ENCODE measurements around the gene ARHGAP32.

- TF ChIP-seq POLR2A (IDR thresholded peaks at IDR 0.05) (no peak), CTCF (IDR thresholded peaks at IDR 0.05) (no peak), EP300 (IDR thresholded peaks at IDR 0.05) (no peak)
Observed at GRCh38 chr11:128983023-128983422, 209.1 kb downstream of the ARHGAP32 start.
